Ramos (cell line): Measurements from ENCODE around the gene MGAT4A.

Source experiments
- in situ Hi-C: fragments of 300-500 bp; cut with MboI; formaldehyde crosslinking; loops from one replicate; pipeline ENCODE4 v1.14.3; 2022; ENCODE audit warnings: low sequenced_read_pairs; ENCODE audit not compliant: unreplicated experiment

Gene MGAT4A

DNA sequence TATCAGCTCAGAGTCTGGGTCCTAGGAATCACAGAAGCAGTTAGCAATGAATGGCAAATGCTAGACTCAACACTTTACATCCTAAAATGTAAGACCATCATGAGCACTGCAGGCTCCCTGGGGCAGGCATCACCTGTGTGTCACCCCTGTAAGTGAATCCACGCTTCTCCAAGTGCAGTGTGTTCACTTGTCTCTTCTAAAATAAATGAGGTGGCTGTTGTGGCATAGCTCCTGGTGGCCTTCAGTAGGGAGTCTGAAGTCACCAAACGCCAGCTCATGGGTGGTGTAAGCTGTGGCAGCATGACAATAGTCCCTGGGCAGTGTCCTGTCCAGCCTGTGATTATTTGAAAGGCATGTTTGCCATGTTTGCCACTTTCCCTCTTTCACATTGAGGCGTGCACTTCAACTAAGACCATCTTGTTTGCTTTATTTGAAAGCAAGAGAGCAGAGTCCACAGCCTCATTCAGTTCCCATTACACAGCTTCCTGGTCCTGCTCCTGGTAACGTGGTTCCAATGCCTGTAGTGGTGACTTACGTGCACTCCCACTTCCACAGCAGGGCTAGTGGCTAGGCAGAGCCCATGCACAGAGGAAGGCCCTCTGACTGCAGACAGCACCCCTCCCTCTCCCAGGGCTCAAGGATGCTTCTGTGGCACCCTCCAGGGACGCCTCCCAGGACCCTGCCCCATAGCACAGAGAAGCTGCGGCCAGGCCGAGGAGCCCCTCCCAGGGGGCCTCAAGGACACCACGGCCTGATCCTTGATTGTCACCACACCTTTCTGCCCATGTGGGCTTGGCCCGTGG, 146.9 kb downstream of the MGAT4A start:
- in situ Hi-C loops, result no loop called here

DNA sequence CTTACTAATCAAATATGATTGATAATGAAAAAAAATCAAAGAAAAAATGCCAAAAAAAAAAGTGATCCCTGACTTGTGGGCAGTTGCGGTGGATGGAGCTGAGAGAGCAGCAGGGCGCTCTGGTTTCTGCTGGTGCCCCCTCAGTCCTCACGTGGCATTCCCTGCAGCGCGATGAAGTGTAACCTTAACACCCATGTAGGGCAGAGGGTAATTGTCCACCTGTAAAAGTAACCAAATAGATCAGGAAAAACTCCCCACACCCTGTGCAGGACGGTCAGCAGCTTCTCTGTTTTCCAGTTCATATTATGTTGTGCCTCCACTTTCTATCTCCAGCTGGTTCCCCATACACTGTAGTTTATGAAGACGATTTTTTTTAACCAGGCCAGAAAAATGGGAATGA, 147.7 kb downstream of the MGAT4A start:
- in situ Hi-C loops, result no loop called here

DNA sequence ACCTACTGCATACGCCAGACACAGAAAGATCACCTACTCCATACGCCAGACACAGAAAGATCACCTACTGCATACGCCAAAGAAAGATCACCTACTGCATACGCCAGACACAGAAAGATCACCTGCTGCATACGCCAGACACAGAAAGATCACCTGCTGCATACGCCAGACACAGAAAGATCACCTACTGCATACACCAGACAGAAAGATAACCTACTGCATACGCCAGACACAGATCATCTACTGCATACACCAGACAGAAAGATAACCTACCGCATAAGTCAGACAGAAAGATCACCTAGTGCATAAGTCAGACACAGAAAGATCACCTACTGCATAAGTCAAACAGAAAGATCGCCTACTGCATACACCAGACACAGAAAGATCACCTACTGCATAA, 148.4 kb downstream of the MGAT4A start:
- in situ Hi-C loops, result no loop called here

DNA sequence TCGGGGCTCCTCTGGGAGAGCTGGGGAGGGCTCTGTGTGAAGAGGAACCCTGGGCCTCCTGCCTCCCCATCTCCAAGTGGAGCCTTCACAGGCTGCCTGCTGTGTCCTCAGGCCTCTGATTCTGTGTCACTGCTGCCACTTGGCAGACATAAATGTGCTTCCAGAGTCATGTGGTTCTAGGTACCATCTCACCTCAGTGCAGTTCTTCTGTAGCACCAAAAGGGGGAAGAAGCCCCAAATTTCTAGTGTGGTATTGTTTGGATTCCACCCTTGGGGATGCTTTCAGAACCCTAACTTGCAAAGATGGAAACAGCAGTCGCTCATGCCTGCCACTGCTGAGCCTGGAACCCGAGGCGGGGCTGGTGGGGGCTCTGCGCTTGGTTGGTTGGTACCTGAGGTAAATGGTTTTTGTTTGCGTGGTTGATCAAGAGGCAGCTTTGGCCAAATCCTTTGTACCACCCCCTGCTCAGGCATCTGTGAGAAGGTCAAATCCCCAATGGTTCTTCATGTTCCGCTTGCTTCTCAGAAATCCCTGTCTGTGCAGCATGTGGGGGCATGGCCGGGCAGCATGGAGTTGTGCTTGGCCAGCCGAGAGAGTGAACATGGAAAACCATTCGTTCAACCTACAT, 150.2 kb downstream of the MGAT4A start:
- in situ Hi-C loops, result no loop called here

DNA sequence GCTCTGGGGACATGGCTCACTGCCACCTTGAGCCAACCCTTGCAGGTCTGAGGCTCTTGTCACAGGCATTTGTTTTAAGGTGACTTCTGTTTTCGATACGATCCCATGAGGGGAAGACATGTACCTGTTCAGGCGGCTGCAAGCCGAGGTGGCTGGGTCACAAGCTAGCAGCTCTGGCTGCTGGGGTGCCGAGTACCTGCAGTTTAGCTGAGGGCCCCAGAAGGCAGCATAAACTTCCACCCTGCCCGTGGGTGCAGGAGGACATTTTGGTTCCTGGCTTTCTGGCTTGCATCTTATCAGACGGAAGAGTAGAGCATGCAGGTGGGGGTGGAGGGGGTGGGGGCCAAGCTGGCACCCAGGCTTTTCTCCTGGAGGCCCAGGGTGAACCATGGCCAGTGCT, 151.0 kb downstream of the MGAT4A start:
- in situ Hi-C loops, result no loop called here

DNA sequence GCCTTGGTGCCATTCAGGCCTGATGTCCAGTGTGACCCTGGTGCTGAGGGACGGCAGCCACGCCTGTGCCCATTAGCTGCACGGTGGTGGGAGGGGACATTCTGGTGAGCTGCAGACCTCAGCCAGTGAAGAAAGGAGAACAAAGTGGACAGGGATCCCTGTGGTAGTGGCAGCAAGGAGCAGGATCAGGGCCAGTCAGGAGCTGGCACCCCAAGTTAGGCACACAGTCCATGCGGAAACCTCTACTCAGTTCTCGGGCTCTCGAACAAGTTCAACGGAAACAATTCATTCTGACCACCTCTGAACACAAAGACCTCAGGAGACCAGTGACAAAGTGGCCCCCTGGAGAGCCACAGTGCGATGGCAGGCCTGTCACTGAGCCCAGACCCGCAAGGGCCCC, 152.7 kb downstream of the MGAT4A start:
- in situ Hi-C loops, result no loop called here

DNA sequence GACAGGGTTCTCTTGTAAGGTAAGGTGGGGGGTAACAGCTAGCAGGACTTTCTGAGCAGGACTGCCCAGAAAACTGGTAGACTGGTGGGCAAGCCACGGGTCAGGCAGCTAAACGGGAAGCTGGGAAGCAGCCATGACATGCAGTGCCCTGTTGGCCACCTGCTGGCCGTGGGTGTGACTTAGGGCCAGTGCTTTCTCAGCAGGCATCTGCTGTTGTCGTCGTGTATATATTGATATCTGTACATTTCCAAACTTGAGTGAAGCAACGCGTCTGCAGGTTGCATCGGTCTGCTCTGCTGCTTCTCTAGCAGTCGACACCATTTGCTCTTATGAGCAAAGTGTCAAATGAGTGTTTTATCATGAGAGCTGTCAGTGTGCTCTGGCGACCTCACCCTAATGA, 153.6 kb downstream of the MGAT4A start:
- in situ Hi-C loops, result no loop called here

DNA sequence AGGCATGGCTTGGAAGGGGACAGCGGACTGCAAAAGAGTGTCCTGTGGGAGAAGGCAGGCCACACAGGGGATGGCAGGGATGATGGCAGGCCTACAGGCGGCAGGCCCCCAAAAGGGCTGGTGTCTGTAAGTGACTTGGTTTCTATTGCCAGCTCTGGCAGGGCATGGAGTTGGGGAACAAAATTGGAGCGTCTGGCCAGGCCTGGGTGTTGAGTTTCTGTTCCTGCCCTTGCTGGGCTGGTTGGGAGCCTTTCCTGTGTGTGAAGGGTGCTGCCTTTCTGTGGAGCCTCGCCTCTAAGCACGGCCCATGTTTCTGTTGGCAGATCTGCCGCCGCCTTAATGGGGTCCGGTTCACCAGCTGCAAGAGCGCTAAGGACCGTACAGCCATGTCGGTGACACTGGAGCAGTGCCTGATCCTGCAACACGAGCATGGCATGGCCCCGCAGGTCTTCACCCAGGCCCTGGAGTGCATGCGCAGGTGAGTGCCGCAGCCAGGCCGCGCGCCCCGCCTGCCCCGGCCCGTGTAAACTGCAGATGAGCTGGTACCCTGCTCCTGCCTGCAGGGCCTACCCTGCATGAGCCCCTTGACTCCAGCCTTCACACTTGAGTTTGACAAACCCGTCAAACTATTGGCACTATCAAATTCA, 154.1 kb downstream of the MGAT4A start:
- in situ Hi-C loops, result no loop called here

DNA sequence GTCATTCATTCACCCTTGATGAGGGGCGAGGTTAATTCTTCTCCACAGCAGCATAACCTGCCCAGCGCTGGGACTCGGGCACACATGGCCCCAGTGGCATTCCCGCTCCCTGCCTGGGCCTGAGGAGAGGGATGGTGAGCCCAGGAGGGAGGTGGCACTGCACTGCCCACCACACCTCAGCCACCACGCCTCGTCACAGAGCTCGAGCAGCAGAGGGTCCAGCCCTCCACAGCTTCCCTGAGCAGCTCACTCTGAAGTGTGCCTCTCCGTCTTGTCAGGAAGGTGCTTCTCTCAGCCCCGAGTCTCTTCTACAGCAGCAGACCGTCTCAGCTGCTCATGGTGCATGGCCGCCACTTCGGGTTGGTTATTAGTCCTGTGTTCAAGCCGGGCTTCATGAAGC, 157.5 kb downstream of the MGAT4A start:
- in situ Hi-C loops, result no loop called here

DNA sequence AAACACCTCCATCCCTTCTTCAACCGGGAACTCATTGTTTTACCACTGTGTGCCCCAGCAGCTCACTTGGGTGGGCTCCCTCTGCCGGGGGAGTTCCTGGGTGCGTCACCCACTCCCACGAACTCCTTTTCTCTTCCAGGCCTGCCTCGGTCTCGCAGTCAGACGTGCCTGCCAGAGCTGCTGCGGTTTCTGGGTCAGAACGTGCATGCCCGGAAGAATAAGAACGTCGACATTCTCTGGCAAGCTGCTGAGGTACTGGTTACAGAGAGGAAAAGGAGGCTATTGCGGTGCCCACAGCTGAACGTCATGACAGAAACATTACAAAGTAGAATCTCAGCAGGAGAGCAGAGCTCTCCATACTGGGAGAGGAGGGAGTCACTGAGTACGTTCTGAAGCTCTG, 158.3 kb downstream of the MGAT4A start:
- in situ Hi-C loops, result no loop called here

DNA sequence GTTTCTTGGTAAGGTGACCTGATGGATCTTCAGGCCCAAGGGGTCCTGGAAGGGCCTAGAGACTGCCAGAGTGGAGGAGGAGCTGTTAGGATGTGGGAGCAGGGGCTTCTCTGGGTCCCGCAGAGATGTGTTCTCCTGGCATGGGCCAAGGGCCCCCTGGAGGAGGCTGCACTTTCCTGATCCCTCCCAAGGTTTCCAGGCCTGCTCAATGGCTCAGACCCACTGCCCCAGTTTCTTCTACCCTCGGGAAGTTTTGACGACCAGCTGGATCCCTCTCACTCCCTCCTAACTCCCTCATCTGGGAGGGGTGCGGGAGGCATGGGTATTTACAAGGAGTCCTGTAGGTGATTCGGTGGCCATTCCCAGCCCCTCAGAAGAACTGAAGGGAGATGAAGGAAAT, 158.7 kb downstream of the MGAT4A start:
- in situ Hi-C loops, result no loop called here

DNA sequence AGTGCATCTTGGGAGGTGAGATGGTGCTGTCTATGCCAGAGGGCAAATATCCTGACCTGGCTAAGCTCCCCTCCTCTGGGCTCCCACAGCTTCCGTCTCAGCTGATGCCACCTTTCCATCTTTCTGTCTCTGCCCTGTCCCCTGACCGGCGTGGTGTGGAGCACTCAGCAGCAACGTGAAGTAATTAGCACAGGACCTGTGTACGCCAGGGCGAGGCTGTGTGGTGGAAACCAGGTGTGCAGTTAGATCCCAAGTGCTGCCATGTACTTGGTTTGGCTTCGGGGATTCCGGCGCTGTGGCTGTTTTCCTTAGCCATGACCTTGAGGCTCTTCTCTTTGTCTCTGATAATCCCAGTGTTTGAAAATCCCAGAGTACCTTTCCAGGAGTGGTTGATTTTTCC, 159.1 kb downstream of the MGAT4A start:
- in situ Hi-C loops, result no loop called here

DNA sequence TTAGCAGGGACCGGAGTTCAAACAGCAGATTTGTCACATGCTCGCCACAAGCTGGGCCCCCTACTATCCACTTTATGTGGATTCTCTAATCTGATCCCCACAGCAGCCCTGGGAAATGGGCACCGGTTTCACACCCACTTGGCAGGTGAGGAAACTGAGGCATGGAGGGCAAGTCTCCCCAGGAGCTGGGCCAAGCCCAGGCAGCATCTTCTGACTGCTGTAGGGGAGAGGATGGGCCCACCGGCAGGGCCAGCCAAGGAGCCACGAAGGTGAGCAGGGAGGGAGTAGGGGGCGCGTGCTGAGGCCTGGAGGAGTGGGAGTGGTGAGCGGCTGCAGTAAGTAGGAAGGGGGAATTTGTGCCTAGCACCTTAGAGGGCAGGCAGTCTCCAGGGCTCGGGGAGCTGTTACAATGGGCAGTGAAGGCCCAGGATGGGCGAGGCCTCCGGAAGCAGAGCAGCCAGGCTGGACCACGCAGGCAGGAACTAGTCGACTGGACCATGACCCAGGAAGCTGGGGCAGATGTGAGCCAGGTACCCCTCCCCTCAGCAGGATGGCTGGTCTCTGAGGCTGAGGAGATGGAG, 159.7 kb downstream of the MGAT4A start:
- in situ Hi-C loops, result no loop called here

DNA sequence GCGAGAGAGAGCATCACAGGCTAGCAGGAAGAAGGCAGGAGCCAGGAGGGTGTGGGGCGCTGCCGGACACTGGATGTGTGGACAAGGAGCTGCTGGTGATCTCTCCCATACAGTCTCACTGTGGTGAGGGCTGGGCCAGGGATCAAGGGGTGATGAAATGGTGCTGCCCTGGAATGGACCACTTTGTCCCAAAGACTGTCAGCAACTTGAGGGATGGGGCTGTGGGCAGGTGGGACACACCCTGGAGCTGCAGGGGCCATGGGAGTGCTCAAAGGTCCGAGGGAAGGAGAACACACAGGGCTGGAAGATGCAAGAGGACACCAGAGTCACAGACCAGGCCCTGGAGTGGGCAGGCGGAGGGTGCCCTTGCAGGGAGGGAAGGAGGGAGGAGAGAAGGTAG, 160.6 kb downstream of the MGAT4A start:
- in situ Hi-C loops, result no loop called here

DNA sequence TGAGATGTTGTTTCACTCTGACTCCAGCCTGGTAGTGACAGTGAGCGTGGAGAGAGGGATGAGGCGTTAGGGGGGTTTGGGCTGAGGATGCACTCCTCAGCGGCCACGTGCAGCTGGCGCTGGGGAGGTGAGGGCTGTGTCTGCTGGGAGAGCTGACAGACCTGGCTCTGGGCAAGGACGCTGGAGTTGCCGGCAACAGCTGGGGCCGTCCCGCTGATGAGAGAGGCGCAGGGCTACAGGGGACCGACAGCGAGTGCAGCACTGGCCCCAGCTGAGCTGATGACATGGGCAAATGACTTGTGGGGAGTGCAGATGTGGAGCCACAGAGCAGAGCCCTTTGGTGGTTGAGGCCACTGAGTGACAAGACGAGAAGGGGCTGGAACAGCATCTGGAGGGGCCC, 161.0 kb downstream of the MGAT4A start:
- in situ Hi-C loops, result no loop called here

DNA sequence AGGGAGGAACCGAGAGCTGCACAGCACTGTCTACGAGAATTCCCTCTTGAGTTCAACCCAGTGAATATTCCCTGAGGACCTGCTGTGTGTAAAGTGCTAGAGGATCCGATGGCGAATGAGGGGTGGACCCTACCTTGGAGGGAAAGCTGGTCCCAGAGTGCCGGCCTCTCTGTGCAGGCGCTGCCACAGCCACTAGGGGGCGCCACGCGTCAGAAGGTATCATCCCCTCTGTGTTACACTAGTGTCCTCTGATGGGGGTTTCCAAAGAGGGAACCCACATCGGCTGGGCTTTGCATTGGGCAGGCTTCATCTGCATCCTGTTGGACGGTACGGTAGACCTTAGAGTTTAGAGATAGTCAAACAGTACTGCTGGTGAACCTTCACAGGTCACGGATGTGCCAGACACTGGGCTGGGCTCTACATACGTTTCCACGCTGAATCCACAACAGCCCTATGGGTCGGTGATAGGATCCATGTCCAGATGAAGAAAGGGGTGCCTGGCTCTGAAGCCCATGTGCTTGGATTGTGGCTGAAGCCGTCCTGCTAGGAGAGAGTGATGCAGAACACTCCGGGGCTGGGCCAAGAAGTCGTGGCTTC, 161.6 kb downstream of the MGAT4A start:
- in situ Hi-C loops, result no loop called here
